NCI-H748 treated with DMSO at 0.1 percent for 48 hours (cell line): ENCODE results near the gene CALHM1.
"Not testable (repeated sequence)": the region's sequence is repeated elsewhere in the genome, so short reads cannot be mapped to it uniquely, and the experiment has no call there.

Experiments used
- DNase-seq: peaks from one replicate; lab custom pipeline; 2025; lab: John Stamatoyannopoulos, UW

Gene CALHM1

DNA sequence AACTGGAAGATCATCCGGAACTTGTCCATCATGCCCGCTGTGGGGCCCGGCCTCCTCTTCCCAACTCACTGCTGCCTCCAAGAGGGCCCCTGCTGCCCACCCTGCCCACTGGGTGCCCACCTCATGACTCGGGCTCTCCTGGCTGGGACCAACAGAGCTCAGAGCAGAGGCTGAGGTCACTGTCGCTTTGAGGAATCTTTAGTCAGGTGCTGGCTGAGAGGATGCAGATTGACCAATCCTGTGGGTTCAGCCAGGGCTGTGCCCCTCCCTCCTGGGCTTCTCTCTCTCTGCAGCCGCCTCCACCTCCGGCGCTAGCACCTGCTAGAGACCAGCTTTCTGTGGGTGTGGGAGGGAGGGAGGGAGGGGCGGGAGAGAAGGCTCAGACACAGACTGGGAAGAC lies at the start of gene CALHM1:
TSS of gene CALHM1 (minus strand) at position 181 of the 400 bp plus-strand sequence. CDS start at position 32, 149 bp downstream.
- no peak for DNase-seq

DNA sequence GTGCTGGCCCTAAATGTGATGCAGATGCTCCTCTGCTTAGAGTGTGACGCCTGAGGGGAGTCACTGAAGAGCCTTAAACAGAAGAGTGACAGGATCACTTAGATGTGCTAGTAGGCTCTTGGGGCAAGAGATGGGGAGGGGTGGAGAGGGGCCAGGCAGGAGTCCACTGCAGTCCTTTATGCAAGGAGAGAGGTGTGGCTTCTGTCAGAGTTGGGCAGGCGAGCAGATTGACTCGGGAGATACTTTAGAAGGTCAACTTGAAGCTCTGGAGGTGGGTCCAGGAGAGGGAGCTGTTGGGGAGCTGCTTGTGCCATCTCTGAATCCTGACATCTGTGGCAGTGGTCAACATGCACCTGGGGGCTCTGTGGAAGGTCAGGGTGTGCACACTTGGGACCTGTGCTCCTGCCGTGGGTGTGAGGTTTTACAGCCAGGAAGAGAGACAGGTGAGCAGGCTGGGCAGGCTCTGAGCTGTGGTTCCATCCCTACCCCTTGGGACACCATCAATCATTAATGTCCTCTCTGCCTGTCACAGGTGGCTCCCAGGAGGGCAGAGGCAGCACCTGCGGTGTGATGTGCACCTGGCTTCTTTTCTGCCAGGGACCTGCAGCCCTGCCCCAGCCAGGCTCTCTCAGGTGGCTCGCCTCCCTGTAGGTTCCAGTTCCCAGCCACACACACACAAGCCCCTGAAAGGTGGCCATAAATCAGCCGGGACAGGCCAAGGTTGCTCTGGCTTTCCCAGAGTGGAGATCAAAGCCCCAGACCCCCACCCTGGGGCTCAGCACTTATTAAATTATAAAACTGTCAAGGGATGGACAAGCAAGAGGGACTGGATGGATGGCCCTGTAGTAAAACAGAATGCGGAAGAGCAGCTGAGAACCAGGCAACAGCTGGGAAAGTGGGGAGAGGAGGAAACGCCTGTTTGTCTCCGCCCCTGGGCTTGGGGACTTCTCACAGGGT lies 48.8 kb upstream of the CALHM1 start:
- no peak for DNase-seq

GRCh38 chr10:103506061-103506460 lies 47.4 kb upstream of the CALHM1 start:
- no peak for DNase-seq

- DNase-seq: no peak
These were observed 45.6 kb upstream of the CALHM1 start for GRCh38 chr10:103504181-103504783.

DNA sequence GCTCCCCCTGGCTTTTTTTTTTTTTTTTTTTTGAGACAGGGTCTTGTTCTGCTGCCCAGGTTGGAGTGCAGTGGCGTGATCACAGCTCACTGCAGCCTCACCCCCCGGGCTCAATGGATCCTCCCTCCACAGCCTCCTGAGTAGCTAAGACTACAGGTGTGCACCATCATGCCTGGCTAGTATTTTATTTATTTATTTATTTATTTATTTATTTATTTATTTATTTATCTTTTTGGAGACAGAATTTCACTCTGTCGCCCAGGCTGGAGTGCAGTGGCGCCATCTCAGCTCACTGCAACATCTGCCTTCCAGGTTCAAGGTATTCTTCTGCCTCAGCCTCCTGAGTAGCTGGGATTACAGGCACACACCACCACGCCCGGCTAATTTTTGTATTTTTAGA lies 45.1 kb upstream of the CALHM1 start:
- DNase-seq: not testable (repeated sequence)

- no peak for DNase-seq
These were observed 44.4 kb upstream of the CALHM1 start for GRCh38 chr10:103502849-103503660.

DNA sequence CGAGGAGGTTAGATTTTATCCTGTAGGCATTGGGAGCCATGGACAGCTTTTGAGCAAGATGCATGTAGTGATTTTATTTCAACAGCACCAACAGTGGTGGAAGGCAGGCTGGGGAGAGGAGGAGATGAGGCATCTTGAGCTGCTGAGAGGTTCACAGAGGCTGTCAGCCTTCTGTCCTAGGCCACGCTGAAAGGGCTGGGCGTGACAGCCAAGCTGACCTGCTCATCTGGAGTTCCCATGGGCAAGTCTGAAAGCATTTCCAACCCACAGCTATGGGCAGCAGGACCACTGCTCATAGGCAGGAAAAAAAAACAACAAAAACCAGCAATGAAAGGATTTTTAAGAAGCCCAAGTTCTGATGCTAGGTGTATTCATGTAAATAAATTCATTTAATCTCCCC lies 42.5 kb upstream of the CALHM1 start:
- no peak for DNase-seq

- DNase-seq: no peak
These were observed 41.8 kb upstream of the CALHM1 start for GRCh38 chr10:103500481-103500880.

DNA sequence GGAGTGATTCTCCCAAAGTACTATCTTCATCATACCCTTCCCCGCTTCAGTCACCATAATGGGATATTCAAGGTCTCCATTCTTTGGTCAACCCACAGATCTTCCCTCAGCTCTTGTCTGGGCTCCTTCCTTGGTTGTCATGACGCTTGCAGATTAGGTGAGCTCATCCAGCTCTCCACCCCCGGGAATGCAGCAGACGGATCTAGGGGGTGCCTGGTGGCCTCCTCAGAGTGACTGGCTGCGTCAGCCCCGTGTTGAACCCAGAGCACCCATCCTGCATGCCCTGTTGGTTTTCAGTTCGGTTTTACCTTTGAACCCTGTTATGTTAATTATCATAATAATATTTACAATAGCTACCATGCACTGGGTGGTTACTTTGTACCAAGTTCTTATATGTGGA lies 41.2 kb upstream of the CALHM1 start:
- DNase-seq: no peak

DNA sequence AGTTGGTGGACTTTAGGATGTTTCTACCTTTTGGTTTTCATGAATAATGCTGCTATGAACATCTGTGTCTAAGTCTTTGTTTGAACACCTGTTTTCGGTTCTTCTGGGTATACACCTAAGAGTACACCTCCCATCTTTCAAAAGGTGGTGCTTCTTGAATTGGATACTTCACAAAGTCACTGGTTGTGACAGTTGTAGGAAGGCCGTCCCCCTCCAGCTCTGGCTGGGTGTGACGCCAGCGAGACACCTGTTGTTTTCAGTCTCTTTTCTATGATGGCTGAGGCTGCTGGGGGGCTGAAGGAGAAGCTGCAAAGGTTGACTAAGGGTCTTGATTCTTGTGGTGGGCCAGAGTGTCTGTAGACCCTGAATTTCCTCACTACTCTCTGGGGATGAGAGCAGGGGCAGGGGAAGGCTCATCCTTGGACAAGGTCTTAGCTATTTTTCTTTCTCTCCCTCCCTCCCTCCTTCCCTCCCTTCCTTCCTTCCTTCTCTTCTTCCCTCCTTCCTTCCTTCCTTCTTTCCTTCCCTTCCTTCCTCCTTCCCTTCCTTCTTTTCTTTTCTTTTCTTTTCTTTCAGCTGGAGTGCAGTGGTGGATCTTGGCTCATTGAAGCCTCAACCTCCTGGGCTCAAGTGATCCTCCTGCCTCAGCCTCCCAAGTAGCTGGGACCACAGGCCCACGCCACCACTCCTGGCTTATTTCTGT lies 40.4 kb upstream of the CALHM1 start:
- DNase-seq: no peak

DNA sequence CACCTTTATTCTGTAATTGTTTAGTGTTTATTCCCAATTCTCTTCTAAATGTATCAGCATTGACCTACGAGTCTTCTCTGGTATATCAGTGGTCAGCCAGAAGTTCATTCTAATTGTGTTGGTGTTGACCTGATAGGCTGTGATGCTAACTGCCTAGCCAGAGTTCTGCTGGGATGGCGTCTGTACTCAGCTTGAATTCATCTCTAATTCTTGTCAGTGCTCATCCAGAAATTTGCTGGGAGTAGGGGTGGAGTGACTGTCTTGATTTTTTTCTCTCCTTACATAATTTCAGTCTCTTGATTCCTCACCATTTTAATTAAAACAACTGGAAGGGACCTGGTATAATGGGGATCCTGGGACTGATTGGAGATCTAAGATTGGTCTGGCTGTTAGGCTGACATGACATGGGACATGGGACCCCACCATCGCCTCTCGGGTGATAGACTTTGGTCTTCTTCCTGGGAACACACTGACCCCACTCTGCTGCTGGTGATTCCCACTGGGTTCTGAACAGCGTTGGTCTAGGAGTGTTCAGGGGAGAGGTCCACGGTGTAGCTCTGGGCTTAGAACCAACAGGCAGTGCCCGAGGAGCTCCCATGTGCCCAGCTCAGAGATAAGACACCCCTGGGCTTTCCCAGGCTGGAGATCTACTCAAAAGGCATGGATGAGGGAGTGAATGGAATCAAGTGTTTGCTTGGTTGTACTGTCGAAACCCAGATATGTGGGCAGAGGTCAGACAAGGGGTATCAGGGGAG lies 38.6 kb upstream of the CALHM1 start:
- no peak for DNase-seq

- no peak for DNase-seq
These were observed 36.6 kb upstream of the CALHM1 start for GRCh38 chr10:103495321-103495720.

DNA sequence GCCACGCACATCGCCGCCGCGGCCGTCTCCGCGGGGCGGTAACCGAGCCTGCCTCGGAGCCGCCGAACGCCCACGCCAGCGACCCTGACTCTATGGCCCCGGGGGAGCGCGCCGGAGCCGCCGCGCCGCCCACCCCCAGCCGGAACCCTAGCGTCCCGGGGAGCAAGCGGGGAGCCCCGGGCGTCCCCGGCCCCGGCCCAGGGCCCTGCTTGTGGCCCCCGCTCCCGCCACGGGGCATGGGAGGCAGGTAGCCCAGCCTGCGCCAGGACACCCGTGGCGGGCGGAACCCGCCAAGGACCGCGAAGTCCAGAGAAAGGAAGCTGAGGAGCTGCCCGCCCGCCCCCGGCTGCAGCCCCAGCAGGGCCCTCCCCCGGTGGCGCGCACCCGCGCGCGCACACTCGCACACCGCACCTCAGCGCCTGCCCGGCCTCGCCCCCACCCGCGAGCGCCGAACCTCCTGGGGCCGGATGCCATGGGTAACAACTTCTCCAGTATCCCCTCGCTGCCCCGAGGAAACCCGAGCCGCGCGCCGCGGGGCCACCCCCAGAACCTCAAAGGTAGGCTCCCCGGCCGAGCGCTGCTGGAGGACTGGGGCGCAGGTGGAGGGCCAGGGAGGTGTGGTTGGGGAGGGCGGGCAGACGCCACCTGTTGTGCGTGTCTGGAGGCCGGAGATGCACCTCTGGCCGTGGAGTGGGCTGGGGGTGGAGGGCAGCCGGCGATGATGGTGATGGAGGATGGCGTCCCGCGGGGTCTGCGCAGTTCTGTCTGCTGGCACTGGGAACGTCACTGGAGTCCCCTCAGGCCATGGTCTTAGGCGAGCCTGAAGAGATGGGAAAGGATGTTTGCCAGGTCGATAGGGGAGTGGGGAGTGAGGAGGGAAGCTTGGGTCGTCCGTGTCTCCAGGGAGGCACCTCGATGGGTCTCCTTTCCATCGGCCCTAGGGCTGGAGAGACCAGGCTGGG lies 35.5 kb upstream of the CALHM1 start:
- no peak for DNase-seq

- no peak for DNase-seq
These were observed 34.7 kb upstream of the CALHM1 start, which contains the start of gene NEURL1 for GRCh38 chr10:103493362-103493915. Gene NEURL1, plus strand, starts transcription at chr10:103493705. Its CDS starts 683 bp downstream, at chr10:103494388.

DNA sequence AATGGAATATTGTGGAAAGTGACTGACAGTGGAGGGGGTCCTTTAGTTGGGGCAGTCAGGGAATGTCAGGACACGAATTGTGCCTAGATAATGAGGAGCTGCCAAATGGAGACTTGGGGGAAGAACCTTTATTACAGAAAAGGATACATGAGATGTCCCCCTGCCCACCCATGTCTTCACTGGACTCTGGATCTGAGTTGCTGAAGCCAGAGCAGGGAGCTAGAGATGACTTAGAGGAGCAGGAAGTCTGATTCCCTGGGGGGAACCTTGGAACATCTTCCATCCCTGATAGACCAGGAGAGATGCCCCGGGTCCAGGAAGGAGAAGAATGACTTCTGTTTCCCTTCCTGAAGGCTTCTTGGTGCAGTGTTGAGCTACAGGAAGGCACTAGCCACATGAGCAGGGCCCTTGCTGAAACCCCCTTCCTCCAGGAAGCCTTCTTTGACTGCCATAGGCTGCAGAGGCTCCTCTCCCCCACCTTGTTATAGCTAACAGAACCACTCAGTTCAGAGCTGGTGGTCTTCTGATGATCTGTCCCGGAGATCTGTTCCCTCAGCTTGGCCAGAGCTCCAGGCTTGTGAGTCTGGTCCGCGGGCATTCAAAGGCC lies 34.1 kb upstream of the CALHM1 start:
- no peak for DNase-seq

- no peak for DNase-seq
These were observed 33.1 kb upstream of the CALHM1 start for GRCh38 chr10:103491729-103492364.

- DNase-seq: no peak
These were observed 32.2 kb upstream of the CALHM1 start for GRCh38 chr10:103490986-103491314.

DNA sequence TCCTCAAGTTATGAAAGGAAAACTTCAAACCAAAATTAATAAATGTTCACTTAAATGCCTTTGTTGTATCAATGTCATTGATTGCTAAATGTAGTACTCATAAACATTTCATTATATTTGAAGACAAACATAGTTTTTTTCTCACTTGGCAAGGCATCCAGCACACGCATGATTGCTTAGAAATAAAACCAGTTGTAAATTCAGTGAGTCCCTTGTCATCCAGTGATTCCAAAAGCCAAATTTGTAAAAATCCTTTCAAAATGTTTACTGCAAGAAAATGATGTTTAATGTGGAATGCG lies 28.7 kb upstream of the CALHM1 start:
- no peak for DNase-seq
